LoVo (cell line): ENCODE results near the gene TMED1.
"Not testable (repeated sequence)": the region's sequence is repeated elsewhere in the genome, so short reads cannot be mapped to it uniquely, and the experiment has no call there.

Source experiments
- DNase-seq: peaks from one replicate; pipeline ENCODE4 v3.0.0-alpha.2; 2016; ENCODE audit warnings: low spot score

The TMED1 gene

GRCh38 chr19:10862561-10863106, 26.6 kb upstream of the TMED1 start:
- no peak for DNase-seq

- no peak for DNase-seq
Observed at GRCh38 chr19:10861103-10861651, 25.2 kb upstream of the TMED1 start.

DNA sequence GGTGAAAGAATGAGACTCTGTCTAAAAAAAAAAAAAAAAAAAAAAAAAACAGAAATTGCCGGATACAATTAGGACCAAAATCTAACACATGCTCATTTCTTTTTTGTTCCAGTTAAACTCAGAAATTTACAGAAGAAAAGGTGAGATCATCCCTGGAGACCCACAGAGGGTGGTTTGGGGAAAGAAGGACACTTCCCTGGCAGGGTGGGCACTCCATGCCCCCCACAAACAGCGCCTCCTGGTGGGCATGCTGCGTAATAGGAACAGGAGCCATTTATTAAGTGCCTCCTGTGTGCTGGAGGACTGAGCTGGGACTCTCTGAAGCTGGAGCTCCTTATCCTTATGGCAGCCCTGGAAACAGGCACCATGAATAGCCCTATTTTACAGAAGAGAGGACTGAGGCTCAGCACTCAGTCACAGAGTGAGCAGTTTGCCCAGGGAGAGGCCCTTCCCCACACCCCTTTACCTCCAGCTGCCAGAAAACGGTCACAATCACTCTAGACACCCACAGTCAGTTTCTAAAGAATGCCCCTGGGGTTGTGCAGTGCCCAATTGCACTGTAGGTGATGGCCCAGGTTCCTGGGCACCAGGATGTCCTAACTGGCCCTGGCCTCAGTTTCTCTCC, 22.3 kb upstream of the TMED1 start:
- DNase-seq: no peak

DNA sequence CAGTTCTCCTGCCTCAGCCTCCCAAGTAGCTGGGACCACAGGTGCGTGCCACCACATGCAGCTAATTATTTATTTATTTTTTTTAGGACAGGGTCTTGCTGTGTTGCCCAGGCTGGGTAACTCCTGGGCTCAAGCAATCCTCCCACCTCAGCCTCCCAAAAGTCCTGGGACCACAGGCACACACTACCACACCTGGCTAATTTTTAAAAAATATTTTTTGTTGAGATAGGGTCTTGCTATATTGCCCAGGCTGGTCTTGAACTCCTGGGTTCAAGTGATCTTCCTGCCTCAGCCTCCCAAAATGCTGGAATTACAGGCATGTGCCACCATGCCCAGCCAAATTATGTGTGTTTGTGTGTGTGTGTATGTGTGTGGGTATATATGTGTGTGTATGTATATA, 20.9 kb upstream of the TMED1 start:
- not testable (repeated sequence) for DNase-seq

- no peak for DNase-seq
Observed at GRCh38 chr19:10855879-10856522, 20.0 kb upstream of the TMED1 start.

- DNase-seq: peak; percentile 40
Observed at GRCh38 chr19:10854350-10855089, 18.5 kb upstream of the TMED1 start.

GRCh38 chr19:10852941-10853340, 16.9 kb upstream of the TMED1 start:
- no peak for DNase-seq

- DNase-seq: no peak
Observed at GRCh38 chr19:10852098-10852800, 16.2 kb upstream of the TMED1 start.

GRCh38 chr19:10850631-10851030, 14.6 kb upstream of the TMED1 start:
- DNase-seq: no peak

DNA sequence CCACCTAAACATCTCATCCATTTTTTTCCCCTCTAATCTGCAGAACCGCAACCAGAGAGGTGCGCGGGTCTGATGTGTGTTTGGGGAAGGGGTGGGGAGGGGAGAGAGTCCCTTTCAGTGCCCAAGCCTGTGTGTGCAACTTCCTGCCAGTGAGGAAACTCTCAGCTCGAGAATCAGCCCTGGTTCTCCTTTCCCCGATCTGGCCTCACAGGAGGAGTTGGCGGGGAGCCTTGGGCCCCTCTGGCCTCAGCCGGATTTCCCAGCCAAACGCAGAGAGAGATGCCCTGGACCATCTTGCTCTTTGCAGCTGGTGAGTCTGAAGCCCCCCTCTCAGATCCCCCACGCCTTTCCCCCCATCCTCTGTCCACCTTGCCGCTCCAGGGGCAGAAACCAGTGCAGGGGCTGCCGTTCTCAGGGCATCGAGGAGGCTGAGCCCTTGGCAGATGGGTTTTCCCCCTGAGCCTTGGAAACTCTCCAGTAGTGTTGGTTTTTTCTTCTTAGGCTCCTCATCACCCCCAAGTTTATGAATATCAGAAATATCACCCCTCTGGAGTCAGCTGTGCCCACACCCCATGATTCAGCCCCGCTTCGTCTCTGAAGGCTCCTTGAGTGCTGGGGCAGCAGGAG, 12.3 kb upstream of the TMED1 start, which contains the start of gene C19orf38:
Gene C19orf38, plus strand, starts transcription at position 186 of the 627 bp plus-strand sequence. Its CDS starts 94 bp downstream, at position 280.
- DNase-seq: no peak

DNA sequence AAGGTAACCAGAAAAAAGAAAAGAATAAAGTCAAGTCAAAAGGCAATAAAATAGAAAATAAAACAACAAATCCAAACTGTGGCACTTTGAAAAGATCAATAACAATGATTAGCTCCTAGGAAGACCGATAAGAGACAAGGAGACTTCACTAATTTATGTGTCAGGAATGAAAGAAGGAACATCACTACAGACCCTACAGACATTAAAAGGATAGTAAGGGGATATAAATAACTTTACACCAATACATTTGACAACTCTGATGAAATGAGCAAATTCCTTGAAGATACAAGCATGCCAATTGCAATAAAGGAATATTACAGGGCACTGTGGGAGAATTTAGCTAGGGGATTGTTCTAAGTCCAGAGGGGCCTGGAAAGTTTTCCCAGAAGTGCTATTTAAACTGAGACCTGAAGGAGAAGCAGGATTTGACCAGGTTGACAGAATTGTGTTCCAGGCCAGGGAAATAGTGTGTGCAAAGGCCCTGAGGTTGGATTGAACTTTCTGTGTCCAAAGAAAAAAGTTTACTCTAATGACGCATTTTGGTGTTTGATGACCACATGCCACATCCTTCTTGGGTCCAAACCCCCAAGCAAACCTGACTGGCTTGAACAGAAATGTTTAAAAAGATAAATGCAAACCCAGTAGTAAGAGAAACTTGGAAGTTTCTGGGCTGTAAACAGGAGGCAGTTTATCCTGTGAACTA, 10.6 kb upstream of the TMED1 start:
- no peak for DNase-seq

DNA sequence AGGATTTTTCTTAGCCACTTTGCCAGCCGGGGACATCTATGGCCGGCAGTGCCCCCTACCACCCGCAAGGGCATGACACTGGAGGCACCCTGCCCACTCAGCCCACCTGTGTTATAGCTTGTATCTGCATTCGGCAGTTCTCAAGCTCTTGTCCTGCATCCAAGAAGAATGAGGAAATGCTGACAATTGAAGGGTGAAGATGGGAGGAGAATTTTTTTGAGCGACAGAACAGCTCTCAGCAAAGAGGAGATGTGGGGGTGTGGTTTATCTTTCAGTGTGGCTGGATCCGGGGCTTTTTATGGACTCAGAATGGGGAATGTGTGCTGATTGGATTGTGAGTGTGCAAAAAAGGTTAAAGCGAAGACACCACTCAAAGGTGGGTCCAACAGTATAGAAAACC, 6.8 kb upstream of the TMED1 start:
- DNase-seq: no peak

GRCh38 chr19:10839114-10840050, 3.4 kb upstream of the TMED1 start:
- no peak for DNase-seq

GRCh38 chr19:10838377-10838776, 2.4 kb upstream of the TMED1 start:
- no peak for DNase-seq

GRCh38 chr19:10837649-10838048, 1.6 kb upstream of the TMED1 start:
- DNase-seq: not testable (repeated sequence)

- DNase-seq: peak; percentile 89
Observed at GRCh38 chr19:10836479-10837330, 693 bp upstream of the TMED1 start.

DNA sequence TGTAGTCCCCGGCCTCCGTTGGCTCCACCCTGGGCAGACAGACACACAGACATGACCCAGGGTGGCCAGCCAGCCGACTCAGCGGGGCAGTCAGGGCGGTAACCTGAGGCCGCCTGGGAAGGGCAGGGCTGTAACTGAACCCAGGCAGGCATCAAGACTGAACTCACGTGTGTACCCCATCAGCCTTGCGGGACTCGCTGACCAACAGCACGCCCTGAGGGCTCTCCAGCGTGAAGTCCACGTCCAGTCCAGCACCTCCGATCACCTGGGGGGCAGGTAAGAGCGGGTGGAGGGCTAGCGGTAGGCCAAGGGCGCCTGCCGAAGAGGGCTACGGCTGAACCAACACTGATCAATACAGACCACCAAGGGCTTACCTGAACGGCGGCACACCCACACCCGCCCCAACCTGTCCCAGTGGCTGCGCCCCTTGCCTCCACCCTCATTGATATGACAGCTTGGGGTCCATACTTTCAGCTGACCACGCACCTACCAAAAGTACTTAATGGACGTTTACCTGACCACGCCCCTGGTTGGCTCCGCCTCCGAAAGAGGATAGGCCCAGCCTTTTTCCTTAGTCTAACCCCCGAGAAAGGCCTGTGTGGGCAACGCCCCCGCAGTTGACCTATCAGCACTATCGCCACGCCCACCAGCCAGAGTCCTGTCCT, 791 bp downstream of the TMED1 start:
- no peak for DNase-seq

- DNase-seq: no peak
Observed at GRCh38 chr19:10832939-10833296, 3.1 kb downstream of the TMED1 start.
